ENCODE measurements around the gene UNC119B. TPM values are rescaled to one million over a fixed set of nuclear protein-coding genes. Genes with fewer than 3 reads are reported as not detected.
"Not testable (repeated sequence)": the region's sequence is repeated elsewhere in the genome, so short reads cannot be mapped to it uniquely, and the experiment has no call there.

UNC119B gene
- total RNA-seq, 1 experiment from 2014 or later, result 51.5 TPM

- no peak overlapping the region for H3K14ac ChIP-seq (ENCODE audit: insufficient read depth, low read length)
- H3K4me1 Mint-ChIP-seq, result peaks cover 34% of the 10 kb centered on the region in 2 experiments
- no peaks in the 10 kb centered on the region for H3K9me3 ChIP-seq (ENCODE audit: control insufficient read depth, low read depth, low read length)
- no peak overlapping the region for H4K8ac ChIP-seq (replicated peaks; ENCODE audit: insufficient read length, low read depth, low read length)
- no peaks in the 10 kb centered on the region for H3K79me2 ChIP-seq (ENCODE audit: insufficient read depth, low read length)
- DNase-seq, result peak; percentile 63
- no peak overlapping the region for H3K56ac ChIP-seq (ENCODE audit: insufficient read length, low read depth, low read length)
- H3T11ph ChIP-seq (ENCODE audit: low read length), result no peak overlapping the region
- no peaks in the 10 kb centered on the region for H3K79me1 ChIP-seq (ENCODE audit: insufficient read depth, low read depth, low read length, poor library complexity, severe bottlenecking)
- H3K18ac ChIP-seq (ENCODE audit: insufficient read length, low read depth, low read length), result no peak overlapping the region
- peak overlapping the region; percentile 15 to 30; a peak in 3 of 5 replicates for H3K4me3 Mint-ChIP-seq
- H3K4me2 ChIP-seq (ENCODE audit: insufficient read depth, insufficient read length, low read length), result peak overlapping the region; percentile 12
- no peak overlapping the region for H4K91ac ChIP-seq (ENCODE audit: insufficient read length, low read depth, low read length)
- H3K9me3 Mint-ChIP-seq, result no peaks in the 10 kb centered on the region
- H3K27ac ChIP-seq (ENCODE audit: insufficient read length, low read depth, low read length), result no peak overlapping the region
- H4K5ac ChIP-seq (ENCODE audit: insufficient read length, low read depth, low read length), result no peak overlapping the region
- no peak overlapping the region for H2BK15ac ChIP-seq (ENCODE audit: low read depth, low read length)
- no peak for TF ChIP-seq CTCF (conservative IDR thresholded peaks at IDR 0.05)
- H3K4ac ChIP-seq (ENCODE audit: low read depth, low read length), result no peak overlapping the region
- no peak overlapping the region for H2BK12ac ChIP-seq (ENCODE audit: insufficient read length, low read depth, low read length)
- no peaks in the 10 kb centered on the region; a peak in 1 of 7 replicates for H3K36me3 Mint-ChIP-seq (ENCODE audit: insufficient read depth in 1 of 3, low read depth in 3 of 3)
- no peaks in the 10 kb centered on the region for H4K20me1 ChIP-seq (ENCODE audit: control insufficient read depth, insufficient read depth, insufficient read length)
- H3K27me3 Mint-ChIP-seq (ENCODE audit: low read depth), result no peaks in the 10 kb centered on the region; the same call in 1 of the 2 replicates
- no peaks in the 10 kb centered on the region for H3K23me2 ChIP-seq (ENCODE audit: insufficient read length, low read depth, low read length, poor library complexity, severe bottlenecking)
- no peak overlapping the region for H2BK120ac ChIP-seq (ENCODE audit: low read depth, low read length, poor library complexity, severe bottlenecking)
- no peak overlapping the region for H2BK5ac ChIP-seq (ENCODE audit: insufficient read length, low read length)
- peak overlapping the region; percentile 80 to 91 (median 82); a peak in 6 of 7 replicates for H3K27ac Mint-ChIP-seq
- no peak overlapping the region for H2BK20ac ChIP-seq (ENCODE audit: low read depth, low read length, poor library complexity, severe bottlenecking)
- no peak overlapping the region for H2AFZ ChIP-seq (ENCODE audit: low read length)
- no peak overlapping the region for H3K23ac ChIP-seq (ENCODE audit: insufficient read length, low read depth, low read length)
- WGBS (ENCODE audit: extremely low coverage, insufficient read length, low lambda C conversion rate), result no CpG with 5 or more reads among the region's 19 CpGs
- H3K4me1 ChIP-seq (ENCODE audit: insufficient read depth, low read length), result peaks cover 2% of the 10 kb centered on the region; the same call in 1 of the 2 replicates
- H2AK5ac ChIP-seq (ENCODE audit: insufficient read length, low read length), result no peak overlapping the region
- H3K9ac ChIP-seq (ENCODE audit: extremely low read depth, insufficient read length, low read length), result no peak overlapping the region
- no peaks in the 10 kb centered on the region for H3K27me3 ChIP-seq (ENCODE audit: insufficient read depth, low read length)
Measured at GRCh38 chr12:120668868-120669840, 41.1 kb upstream of the UNC119B start.

GRCh38 chr12:120670237-120670636 lies 40.0 kb upstream of the UNC119B start:
- H2BK15ac ChIP-seq (ENCODE audit: low read depth, low read length); H2BK120ac ChIP-seq (ENCODE audit: low read depth, low read length, poor library complexity, severe bottlenecking); H2AFZ ChIP-seq (ENCODE audit: low read length); H2BK5ac ChIP-seq (ENCODE audit: insufficient read length, low read length); H3K9me3 Mint-ChIP-seq; H3K27ac ChIP-seq (ENCODE audit: insufficient read length, low read depth, low read length); H4K8ac ChIP-seq (replicated peaks; ENCODE audit: insufficient read length, low read depth, low read length); H3K9ac ChIP-seq (ENCODE audit: extremely low read depth, insufficient read length, low read length); H3K23me2 ChIP-seq (ENCODE audit: insufficient read length, low read depth, low read length, poor library complexity, severe bottlenecking); H3K27me3 ChIP-seq (ENCODE audit: insufficient read depth, low read length); H3K4ac ChIP-seq (ENCODE audit: low read depth, low read length); DNase-seq; H2AK5ac ChIP-seq (ENCODE audit: insufficient read length, low read length); H3K36me3 Mint-ChIP-seq (ENCODE audit: insufficient read depth in 1 of 3, low read depth in 3 of 3); H3K9me3 ChIP-seq (ENCODE audit: control insufficient read depth, low read depth, low read length); H3T11ph ChIP-seq (ENCODE audit: low read length); H3K79me2 ChIP-seq (ENCODE audit: insufficient read depth, low read length); H4K91ac ChIP-seq (ENCODE audit: insufficient read length, low read depth, low read length); H3K23ac ChIP-seq (ENCODE audit: insufficient read length, low read depth, low read length); H3K4me3 Mint-ChIP-seq; H3K18ac ChIP-seq (ENCODE audit: insufficient read length, low read depth, low read length); H3K27me3 Mint-ChIP-seq (ENCODE audit: low read depth); H3K79me1 ChIP-seq (ENCODE audit: insufficient read depth, low read depth, low read length, poor library complexity, severe bottlenecking); H3K56ac ChIP-seq (ENCODE audit: insufficient read length, low read depth, low read length); H4K20me1 ChIP-seq (ENCODE audit: control insufficient read depth, insufficient read depth, insufficient read length); H3K14ac ChIP-seq (ENCODE audit: insufficient read depth, low read length); H3K4me2 ChIP-seq (ENCODE audit: insufficient read depth, insufficient read length, low read length); H4K5ac ChIP-seq (ENCODE audit: insufficient read length, low read depth, low read length); H3K4me1 ChIP-seq (ENCODE audit: insufficient read depth, low read length); H2BK12ac ChIP-seq (ENCODE audit: insufficient read length, low read depth, low read length): not testable (repeated sequence)
- Mint-ChIP-seq H3K27ac (peak overlapping the region in 2 of 3 experiments; percentile 44 to 52; a peak in 1 of 7 replicates), H3K4me1 (peaks cover 34% of the 10 kb centered on the region in 2 experiments)
- H2BK20ac ChIP-seq (ENCODE audit: low read depth, low read length, poor library complexity, severe bottlenecking), result peak overlapping the region; percentile 62
- WGBS (ENCODE audit: extremely low coverage, insufficient read length, low lambda C conversion rate), result no CpG with 5 or more reads among the region's 6 CpGs
